HG03196 (cell line): ENCODE measurements around the gene NFATC1.
A peak's percentile ranks its signal among the peaks of the same experiment; 100 is the strongest.

Source experiments
- ATAC-seq: cut with Tn5 transposase; IDR thresholded peaks from one replicate; pipeline ENCODE4 v1.9.1; 2021; ENCODE audit not compliant: unreplicated experiment

NFATC1 gene

DNA sequence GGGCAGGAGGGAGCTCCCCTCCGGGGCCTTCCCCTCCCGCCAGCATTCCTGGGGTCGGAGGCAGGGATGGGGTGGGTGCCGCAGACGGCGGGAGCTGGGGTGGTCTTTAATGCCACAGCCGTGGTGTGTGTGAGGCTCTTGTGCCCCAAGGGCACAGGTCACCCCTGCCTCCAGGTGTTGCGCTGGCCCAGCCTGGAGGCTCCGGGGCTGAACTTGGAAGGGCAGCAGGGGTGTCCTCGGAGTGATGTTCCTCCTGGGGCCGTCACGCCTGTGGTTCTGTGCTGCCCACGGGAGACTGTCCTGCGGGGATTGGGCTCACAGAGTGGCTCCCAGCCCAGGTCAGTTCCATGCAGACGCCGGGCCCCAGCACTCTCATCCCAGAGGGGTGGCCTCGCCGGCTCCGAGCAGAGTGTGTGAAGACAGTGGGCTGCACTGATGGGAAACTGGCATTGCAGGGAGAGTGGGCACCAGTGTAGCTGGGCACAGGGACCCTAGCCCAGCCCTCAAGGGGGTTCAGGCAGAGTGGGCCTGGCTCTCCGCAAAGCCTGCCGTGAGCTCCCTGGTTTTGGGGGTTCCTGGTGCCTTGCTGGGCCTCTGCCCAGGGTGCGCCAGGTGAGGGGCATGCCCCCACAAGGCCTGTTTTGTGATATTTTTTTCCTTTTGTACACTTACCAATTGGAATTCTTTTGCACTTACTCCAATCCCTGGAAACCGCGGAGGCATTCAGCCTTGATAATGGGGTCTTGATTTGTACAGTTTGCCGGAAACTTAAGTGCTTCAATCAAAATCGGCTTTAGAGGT lies 56.7 kb downstream of the NFATC1 start:
- ATAC-seq, result no peak

- no peak for ATAC-seq
Measured at GRCh38 chr18:79452991-79453645, 57.4 kb downstream of the NFATC1 start.

GRCh38 chr18:79453816-79454735 lies 58.3 kb downstream of the NFATC1 start:
- no peak for ATAC-seq

DNA sequence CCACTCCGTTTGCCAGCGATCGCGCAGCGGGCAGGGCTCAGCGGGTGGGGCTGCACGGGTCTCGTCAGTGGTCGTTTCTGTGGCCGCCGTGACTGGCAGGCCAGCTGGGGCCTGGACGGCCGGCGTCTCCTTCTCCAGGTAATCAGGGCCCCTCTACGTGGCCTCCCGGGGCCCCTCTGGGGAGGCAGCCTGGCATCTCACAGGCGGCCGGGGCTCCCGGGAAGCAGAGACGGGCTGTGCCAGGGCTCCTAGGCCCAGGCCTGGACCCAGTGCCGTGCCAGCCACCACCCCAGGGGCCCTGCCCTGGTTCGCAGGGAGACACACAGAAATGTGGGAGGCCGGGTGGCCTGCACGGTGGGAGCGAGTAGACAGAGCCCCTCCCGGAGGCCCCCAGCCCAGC lies 59.5 kb downstream of the NFATC1 start:
- no peak for ATAC-seq

DNA sequence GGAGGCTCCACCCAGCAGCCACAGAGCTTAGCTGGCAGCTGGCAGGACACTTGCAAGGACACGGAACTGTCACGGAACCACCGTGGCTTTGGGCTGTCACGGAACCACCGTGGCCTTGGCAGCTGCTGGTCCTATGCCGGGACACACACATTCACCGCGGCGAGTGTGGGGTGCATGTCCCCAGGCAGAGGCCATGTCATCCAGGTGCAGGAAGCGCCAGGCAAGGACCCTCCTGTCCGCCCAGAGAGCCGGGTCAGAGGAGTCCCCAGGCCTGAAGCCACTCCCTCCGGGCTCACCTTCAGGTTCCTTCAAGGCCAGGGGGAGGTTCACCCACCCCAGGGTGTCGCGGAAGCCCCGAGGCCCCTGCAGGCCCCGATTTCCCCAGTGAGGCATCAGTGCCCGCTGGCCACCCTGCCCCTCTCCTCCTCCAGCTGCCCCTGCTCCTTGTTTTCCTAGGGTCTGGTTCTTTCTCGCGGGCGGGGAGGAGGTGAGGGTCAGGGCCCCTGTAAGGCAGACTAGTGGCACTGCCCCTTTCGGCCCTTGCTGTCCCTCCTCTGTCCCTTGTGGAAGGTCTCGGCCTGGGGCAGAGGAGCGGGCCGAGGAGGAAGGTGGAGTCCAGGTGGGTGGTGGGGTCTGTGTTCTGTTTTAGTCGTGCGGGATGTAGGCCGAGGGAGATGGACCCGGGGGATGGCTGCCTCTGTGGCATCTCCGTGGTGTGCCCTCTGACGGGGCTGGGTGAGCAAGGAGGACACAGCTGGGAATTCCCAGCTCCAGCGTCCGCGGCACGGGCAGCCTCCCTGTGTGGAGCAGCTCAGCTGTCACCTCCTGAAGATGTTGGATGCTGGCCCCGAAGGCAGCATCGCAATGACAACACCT lies 60.6 kb downstream of the NFATC1 start:
- ATAC-seq, result no peak

GRCh38 chr18:79457239-79457638 lies 61.5 kb downstream of the NFATC1 start:
- ATAC-seq, result no peak

GRCh38 chr18:79457652-79458051 lies 61.9 kb downstream of the NFATC1 start:
- no peak for ATAC-seq

DNA sequence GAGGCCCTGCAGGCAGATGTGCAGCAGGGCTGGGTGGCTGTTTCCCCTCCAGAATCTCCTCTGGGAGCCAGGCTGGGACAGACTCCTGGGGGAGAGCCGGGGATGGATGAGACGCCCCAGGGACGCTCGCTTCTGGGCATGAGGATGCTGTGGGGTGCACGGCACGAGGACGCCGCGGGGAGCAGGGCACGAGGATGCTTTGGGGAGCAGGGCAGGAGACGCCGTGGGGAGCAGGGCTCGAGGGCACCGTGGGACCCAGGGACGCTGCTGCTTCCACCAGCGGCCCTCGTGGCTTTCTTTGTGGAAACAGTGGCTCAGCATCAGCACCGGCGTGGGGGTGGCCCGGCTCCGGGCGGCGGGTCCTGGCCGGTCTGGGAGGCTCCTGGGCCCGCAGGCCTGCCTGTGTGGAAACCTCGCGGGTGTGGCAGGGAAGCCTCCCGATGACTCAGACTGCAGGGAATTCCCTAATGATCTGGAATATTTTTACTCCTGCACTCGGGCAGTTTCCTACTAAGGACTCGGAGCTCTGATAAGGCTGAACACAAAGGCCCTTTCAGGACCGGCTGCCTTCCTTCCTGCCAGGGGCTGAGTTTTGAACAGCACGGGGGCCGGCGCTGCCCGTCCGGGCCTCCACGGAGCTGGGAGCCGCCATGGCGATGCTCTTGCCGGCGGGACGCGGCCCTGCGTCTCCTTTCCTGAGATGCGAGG lies 62.6 kb downstream of the NFATC1 start:
- ATAC-seq, result no peak

DNA sequence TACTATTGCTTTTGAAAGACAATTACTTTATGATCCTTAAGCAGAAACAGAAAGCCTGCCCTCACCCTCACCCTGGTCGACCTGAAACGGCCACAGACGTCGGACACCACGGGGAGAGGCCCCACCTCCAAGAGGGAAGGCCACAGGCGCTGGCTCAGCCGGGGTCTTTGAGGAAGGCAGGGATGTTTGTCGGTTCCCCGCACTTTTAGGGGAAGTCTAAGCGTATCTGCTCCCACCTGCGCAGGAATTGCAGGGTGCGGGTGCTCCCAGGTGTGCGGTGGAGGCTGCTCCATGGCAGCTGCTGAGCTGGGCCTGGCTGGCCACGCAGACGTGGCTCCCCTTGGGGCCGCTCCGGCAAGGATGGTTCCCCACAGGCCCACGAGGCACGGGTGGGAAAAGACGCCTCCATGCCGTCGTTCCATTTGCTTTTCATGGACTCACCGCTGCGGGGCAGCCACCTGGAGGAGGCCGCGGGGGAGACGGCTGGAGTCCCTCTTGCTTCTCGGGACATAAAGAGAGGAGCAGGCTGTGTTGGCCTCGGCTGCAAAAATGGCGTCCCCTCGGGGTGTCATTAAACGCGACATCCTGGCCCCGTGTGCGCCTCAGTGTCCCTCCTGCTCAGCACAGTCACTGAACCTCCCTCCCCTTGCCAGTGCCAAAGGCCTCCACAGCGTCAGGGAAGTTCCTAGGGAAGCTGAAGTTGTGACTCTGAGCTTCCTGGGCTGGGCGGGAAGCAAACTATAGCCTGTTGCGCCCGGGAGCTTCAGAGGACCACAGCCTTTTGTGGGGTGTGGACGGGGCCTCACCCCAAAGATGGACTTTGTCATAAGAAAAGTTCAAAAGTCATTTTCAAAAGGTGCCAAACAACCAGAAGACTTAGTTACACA lies 63.4 kb downstream of the NFATC1 start:
- no peak for ATAC-seq

GRCh38 chr18:79459946-79460480 lies 64.3 kb downstream of the NFATC1 start:
- peak; percentile 22 for ATAC-seq

DNA sequence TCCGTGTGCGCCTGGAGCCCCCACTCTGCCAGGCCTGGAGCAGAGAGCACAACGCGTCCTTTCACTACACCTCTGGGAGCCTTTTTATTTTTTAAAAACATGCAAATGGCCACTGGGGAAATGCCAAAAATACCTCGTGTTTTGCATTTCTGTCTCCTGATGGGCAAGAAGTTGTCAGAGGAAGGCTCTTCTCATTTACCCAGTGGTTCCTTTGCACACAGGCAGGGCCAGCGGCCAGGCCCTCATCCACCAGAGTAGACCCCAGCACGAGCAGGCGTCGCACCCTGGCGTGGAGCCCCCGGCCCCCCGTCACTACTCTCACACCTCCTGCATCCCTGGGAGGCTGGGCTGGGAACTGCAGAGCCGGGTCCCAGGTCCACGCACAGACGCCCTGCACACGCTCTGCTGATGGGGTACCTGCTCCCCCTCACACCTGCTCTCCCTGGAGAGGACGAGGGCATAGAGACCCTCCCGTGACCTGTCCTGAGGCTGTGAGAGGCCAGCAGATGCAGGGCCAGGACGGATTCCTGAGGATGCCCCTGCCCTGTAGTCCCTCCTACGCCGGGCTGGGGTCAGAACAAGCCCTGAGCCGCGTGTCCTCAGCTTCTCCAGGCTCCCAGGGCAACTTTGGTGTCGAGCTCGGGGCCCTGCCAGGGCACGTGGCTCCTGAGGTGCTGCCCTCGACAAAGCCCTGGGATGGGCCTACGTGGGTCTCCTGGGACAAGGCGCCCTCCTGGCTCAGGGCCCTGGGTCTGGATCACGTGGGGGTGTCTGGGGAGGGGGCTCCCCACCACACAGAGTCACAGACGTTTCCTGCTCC lies 65.0 kb downstream of the NFATC1 start:
- ATAC-seq, result peak; percentile 70

DNA sequence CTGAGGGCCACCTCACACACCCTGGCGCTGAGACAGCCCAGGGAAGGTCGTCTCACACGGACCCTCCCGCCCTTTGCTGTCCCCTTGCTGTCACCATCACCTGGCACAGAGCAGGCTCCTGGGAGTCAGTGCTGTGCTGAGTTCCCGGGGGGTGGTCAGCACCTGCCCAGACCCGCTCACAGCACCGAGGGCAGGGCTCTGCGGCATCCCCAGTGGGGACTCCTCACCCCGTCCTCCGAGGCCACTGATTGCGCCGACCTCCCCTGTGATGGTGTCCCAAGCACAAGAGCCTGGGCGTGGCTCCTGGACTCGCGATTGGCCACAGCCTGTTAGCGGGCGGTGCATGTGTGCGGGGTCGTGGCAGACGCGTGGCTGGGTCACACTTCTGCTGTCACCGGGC lies 65.9 kb downstream of the NFATC1 start:
- ATAC-seq, result no peak

DNA sequence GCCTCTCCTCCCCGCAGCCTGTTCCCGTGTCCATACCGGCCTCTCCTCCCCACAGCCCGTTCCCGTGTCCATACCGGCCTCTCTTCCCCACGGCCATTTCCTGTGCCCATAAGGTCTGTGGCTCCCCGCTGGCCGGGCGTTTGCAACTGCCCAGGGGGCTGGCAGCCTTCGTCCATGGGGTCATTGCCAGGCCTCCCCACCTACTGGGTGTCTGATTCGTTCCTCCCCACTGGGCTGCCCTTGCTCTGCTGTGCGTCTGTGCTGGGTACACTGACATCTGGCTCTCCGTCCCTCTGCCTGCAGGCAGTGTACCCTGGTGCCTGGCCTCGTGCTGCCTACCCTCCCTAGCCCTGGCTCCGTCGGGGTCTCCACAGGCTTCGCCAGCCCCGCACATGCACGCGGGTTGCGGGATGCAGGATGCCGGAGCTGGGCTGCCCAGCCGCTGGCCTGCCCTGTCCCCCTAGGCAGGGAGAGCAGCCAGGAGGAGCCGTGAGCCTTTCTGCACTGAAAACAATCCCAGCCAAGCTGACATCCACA lies 67.8 kb downstream of the NFATC1 start:
- no peak for ATAC-seq

DNA sequence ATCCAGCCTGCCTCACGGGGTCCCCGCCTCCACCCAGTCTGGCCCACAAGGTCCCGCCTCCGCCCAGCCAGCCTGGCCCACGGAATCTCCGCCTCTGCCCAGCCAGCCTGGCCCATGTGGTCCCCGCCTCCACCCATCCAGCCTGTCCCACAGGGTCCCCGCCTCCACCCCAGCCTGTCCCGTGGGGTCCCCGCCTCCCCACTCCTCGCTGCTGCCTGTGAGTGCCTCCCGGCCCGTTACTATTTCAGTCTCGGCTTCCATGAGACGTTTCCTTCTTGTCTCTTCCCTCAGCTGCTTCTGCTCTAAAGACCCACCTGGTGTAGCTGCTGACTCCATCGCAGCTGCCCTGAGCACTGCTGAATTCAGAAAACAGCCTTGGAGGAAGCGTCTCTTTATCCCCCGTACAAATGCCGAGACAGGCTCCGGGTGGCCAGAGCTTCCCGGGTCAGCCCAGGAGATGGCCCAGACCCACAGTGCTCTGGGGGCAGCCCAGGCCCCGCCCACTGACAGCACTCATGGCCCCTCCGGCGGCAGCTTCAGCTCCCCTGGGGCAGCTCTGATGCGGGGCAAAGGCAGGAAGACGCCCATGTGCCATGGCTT lies 69.8 kb downstream of the NFATC1 start:
- peak; percentile 49 for ATAC-seq

DNA sequence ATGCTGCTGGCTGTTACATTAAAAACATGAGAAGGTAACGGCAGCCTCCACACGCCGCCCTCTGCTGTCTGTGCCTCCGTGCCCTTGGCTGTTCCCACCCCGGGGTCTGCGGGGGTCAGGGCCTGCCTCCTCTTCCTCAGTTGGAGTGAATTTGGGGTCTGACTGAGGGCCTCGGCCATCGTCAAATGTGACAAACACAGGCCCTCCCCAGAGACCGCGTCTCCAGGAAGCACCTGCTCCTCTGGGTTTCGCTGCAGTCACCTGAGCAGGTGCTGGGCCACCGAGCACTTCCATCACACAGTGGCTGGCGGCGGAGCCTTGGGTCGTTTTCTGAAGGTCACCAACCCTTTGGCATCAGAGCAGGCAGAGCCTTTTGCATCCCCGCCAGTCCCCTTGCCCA lies 70.9 kb downstream of the NFATC1 start:
- ATAC-seq, result no peak

GRCh38 chr18:79467126-79467525 lies 71.4 kb downstream of the NFATC1 start:
- ATAC-seq, result no peak

DNA sequence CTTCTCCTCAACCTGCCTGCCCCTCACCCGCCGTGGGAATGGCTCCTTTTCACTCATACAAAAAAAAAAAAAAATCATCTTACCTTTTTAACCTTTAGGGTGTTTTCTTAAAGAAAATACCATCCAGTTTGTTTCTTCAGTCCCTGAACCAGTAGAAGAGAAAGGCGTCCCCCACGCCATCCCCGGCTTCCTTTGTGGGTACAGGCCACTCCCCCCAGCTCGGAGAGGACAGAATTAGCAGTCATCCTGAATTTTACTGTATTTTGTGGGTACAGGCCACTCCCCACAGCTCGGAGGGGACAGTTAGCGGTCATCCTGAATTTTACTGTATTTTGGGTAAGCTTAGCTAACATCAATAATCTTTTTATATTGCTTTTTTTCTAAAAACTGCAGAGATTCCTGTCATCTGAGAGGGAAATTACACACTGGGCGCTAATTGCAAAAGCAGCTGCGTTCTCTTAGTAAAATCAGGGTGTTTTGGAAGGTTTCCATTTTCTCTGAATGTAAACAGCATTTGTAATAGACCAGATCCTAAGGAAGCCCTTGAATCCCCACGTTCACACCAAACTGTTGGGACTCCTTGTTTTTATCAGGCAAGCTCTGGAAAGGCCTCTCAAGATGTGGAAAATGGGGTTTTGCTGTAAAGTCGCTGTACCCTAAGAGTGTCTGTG lies 72.5 kb downstream of the NFATC1 start:
- ATAC-seq, result no peak
